OCI-LY7 (cell line): Measurements from ENCODE around the gene PLA2G4B. TPM values are rescaled to one million over a fixed set of nuclear protein-coding genes. Genes with fewer than 3 reads are reported as not detected.

Experiments used
- BruUV-seq: library from RNA; stranded (reverse); fragments of 400-500 nt; replicated peaks from 2 replicates; lab custom pipeline; 2021; lab: Mats Ljungman, UMichigan
- CTCF ChIA-PET: fragments of 300-600 bp; sonication (Branson Sonifier 250); formaldehyde crosslinking; loops from one replicate; lab custom pipeline; 2022; ENCODE audit warnings: antibody characterized with exemption; ENCODE audit not compliant: unreplicated experiment; lab: Charles Lee
- POLR2A ChIA-PET: fragments of 300-600 bp; sonication (Branson Sonifier 250); formaldehyde crosslinking; loops from one replicate; lab custom pipeline; 2022; ENCODE audit warnings: antibody characterized with exemption; lab: Charles Lee
- DNase-seq: peaks from one replicate; pipeline ENCODE4 v3.0.0-alpha.2; 2015; ENCODE audit warnings: low spot score
- H2AFZ ChIP-seq: fragments of 200-600 bp; sonication (generic), shearing (Covaris generic); 2 replicates; pipeline ENCODE4 v1.6.1; 2014; ENCODE audit warnings: mild to moderate bottlenecking, antibody characterized with exemption, low read length, moderate library complexity
- H3K27ac ChIP-seq: fragments of 200-600 bp; sonication (generic); 2 replicates; pipeline ENCODE4 v1.5.1; 2014; ENCODE audit warnings: mixed run types, low read depth, mild to moderate bottlenecking, moderate library complexity, low read length, inconsistent platforms; ENCODE audit not compliant: poor library complexity, severe bottlenecking
- H3K36me3 ChIP-seq: fragments of 200-600 bp; sonication (generic); 2 replicates; pipeline ENCODE4 v1.6.1; 2014; ENCODE audit warnings: mild to moderate bottlenecking, antibody characterized with exemption, low read length, moderate library complexity, mixed read lengths; ENCODE audit not compliant: insufficient read depth
- H3K4me1 ChIP-seq: fragments of 200-600 bp; sonication (generic); 2 replicates; pipeline ENCODE4 v1.5.1; 2014; ENCODE audit warnings: mild to moderate bottlenecking, low read length; ENCODE audit not compliant: insufficient read depth, poor library complexity, severe bottlenecking
- H3K4me2 ChIP-seq: fragments of 200-600 bp; sonication (generic); 2 replicates; pipeline ENCODE4 v1.6.1; 2014; ENCODE audit warnings: mild to moderate bottlenecking, low read length
- H3K4me3 ChIP-seq: fragments of 200-600 bp; sonication (generic); 2 replicates; pipeline ENCODE4 v1.5.1; 2014; ENCODE audit warnings: mild to moderate bottlenecking, low read depth, low read length; ENCODE audit not compliant: poor library complexity, severe bottlenecking
- H3K79me2 ChIP-seq: fragments of 200-600 bp; sonication (generic); 2 replicates; pipeline ENCODE4 v1.6.1; 2016; ENCODE audit warnings: low read depth, mild to moderate bottlenecking, low read length, moderate library complexity, mixed read lengths; ENCODE audit not compliant: insufficient read depth
- H3K9me2 ChIP-seq: fragments of 200-600 bp; sonication (generic); 2 replicates; pipeline ENCODE4 v1.6.1; 2016; ENCODE audit warnings: mild to moderate bottlenecking, low read length, mixed read lengths; ENCODE audit not compliant: insufficient read depth
- H3K9me3 ChIP-seq: fragments of 200-600 bp; sonication (generic); 2 replicates; pipeline ENCODE4 v1.6.1; 2014; ENCODE audit warnings: mild to moderate bottlenecking, mixed run types, low read length, mixed read lengths
- H4K20me1 ChIP-seq: fragments of 200-600 bp; sonication (generic); 2 replicates; pipeline ENCODE4 v1.6.1; 2014; ENCODE audit warnings: mild to moderate bottlenecking, antibody characterized with exemption, low read length, moderate library complexity, mixed read lengths; ENCODE audit not compliant: insufficient read depth
- EZH2phosphoT487 ChIP-seq: fragments of 200-600 bp; sonication (generic); IDR thresholded peaks from 2 replicates; pipeline ENCODE4 v1.6.1; 2018; ENCODE audit warnings: low read depth, borderline replicate concordance, mild to moderate bottlenecking, mixed run types, antibody characterized with exemption, low read length, moderate library complexity, mixed read lengths
- intact Hi-C: fragments of 100-400 bp; cut with micrococcal nuclease; formaldehyde crosslinking; loops from one replicate; pipeline ENCODE4 v1.10.0; 2022; ENCODE audit not compliant: unreplicated experiment
- total RNA-seq, 2 experiments: library from RNA; depleted of rRNA in 1 of 2; stranded (reverse); fragments of >200 nt in 1 of 2; shearing (Covaris generic) in 1 of 2; gene quantifications; 2 replicates each; pipeline ENCODE4 v1.2.3, GENCODE V29; 2014 to 2022
- TF ChIP-seq, protein P1 (sequence below): fragments of 200-600 bp; sonication (generic); conservative IDR thresholded peaks from 2 replicates; pipeline ENCODE4 v1.5.1; 2014; ENCODE audit warnings: mild to moderate bottlenecking, antibody characterized with exemption, low read length, moderate library complexity, mixed read lengths

Gene PLA2G4B
- total RNA-seq, 2 experiments from 2014 or later = 9.5 to 11.1 TPM

DNA sequence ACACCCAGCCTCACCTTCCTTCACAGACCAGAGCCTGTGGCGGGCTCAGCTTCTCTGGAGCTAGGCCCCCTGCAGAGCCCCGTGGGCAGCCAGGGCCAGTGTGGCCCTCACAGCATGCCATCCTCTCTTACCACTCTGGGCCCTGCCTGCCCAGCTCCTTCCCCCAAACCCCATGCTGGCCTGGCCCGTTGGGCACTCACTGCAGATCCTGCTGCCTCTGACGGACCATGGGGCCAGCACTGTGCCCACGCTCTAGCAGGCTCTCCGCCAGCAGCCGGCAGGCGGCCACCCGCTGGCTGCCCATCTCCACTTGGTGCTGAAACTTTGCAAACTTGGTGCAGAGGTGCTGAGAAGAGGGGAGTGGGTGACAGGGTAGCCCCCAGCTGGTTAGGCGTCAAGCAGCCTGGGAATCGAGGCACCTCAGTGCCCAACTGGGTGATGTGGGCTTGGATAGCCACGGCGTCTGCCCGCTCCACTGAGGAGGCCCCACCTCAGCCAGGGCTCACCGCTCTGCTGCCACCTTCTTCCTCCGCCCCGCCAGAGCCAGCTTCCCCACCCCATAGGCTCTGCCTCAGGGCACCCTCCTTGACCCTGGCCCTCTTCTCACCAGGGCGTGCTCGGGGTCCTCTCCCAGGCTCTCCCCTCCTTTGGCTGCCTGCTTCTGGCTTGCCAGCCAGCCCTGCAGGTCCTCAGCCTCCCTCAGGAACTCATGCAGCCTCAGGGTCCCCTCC is 32.7 kb downstream of the PLA2G4B start:
- H3K36me3 ChIP-seq = no peaks in the 10 kb centered on the region

DNA sequence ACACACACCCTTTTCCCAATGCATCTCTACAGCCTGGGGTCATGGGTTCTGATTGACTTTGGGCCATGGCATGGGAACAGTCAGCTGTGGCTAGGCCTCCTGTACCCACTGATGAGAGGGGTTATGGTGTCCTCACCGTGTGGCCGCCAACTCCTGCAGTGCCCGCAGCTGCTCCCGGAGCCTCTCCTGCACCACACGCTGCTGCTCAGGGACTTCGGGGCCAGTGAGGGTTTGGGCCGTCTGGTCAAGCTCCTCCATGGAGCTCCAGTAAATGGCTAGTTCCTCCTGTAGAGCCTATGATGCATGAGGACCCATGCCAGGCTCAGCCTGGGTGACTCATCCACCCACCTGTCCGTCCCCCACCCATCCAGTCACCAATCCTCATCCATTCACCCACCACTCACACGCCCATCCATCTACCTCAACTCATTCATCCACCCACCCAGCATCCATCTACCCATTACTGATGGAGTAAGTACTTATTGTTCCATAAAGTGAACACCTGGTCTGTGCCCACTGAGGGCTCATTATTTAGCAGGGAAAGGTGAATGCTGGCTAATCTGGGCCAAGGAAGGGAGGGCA is 33.6 kb downstream of the PLA2G4B start:
- intact Hi-C loops = no loop called here
- POLR2A ChIA-PET = interaction anchor here (0.6 kb wide), 1 partner anchor 158 kb away, joined by 3 read pairs; no protein-coding TSS in a partner anchor
- BruUV-seq = no TSS peak
- Histone ChIP-seq H3K79me2 (no peaks in the 10 kb centered on the region), H3K27ac (no peak overlapping the region), H3K36me3 (no peaks in the 10 kb centered on the region), H2AFZ (no peak overlapping the region), H3K9me2 (no peaks in the 10 kb centered on the region), H3K4me2 (no peak overlapping the region), H3K9me3 (no peaks in the 10 kb centered on the region), H3K4me1 (no peaks in the 10 kb centered on the region), H4K20me1 (no peaks in the 10 kb centered on the region), H3K4me3 (no peak overlapping the region)
- no peak for DNase-seq
- TF ChIP-seq EZH2phosphoT487 = no peak
- TF ChIP-seq, protein P1, sequence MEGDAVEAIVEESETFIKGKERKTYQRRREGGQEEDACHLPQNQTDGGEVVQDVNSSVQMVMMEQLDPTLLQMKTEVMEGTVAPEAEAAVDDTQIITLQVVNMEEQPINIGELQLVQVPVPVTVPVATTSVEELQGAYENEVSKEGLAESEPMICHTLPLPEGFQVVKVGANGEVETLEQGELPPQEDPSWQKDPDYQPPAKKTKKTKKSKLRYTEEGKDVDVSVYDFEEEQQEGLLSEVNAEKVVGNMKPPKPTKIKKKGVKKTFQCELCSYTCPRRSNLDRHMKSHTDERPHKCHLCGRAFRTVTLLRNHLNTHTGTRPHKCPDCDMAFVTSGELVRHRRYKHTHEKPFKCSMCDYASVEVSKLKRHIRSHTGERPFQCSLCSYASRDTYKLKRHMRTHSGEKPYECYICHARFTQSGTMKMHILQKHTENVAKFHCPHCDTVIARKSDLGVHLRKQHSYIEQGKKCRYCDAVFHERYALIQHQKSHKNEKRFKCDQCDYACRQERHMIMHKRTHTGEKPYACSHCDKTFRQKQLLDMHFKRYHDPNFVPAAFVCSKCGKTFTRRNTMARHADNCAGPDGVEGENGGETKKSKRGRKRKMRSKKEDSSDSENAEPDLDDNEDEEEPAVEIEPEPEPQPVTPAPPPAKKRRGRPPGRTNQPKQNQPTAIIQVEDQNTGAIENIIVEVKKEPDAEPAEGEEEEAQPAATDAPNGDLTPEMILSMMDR = no peak
- CTCF ChIA-PET = interaction anchor here (0.6 kb wide), 1 partner anchor 109 kb away, joined by 3 read pairs; no protein-coding TSS in a partner anchor

More for the DNA sequence above, 32.7 kb downstream of the PLA2G4B start:
- Histone ChIP-seq H3K9me3 (no peaks in the 10 kb centered on the region), H3K4me1 (no peaks in the 10 kb centered on the region), H2AFZ (no peak overlapping the region), H4K20me1 (no peaks in the 10 kb centered on the region), H3K9me2 (no peaks in the 10 kb centered on the region), H3K79me2 (no peaks in the 10 kb centered on the region), H3K4me3 (no peak overlapping the region), H3K27ac (no peak overlapping the region), H3K4me2 (no peak overlapping the region)
- POLR2A ChIA-PET = no interaction called here
- BruUV-seq = no TSS peak
- TF ChIP-seq, protein P1 = no peak
- no peak for TF ChIP-seq EZH2phosphoT487
- intact Hi-C loops = no loop called here
- DNase-seq = no peak
- CTCF ChIA-PET = no interaction called here

DNA sequence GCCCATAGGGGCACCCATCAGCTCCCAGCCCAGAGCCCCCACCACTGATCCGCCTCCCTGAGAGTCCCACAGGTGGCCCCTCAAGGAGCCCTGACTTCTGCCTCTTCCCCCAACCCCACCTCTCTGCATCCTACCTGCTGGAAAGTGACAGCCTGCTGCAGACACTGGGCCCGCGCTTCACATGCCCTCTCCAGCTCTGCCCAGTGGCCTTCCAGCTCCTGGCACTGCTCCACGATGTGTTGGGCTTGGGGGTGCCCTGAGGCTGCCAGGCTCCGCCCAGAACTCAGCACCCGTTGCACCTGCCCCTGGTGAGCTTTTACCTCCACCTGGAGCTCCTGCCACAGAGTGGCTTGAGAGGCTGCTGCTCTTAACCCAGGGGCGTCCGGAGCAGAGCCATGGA is 35.1 kb downstream of the PLA2G4B start:
- Histone ChIP-seq H2AFZ (no peak overlapping the region), H3K36me3 (no peaks in the 10 kb centered on the region), H3K4me2 (no peak overlapping the region), H4K20me1 (no peaks in the 10 kb centered on the region), H3K4me3 (no peak overlapping the region), H3K9me2 (no peaks in the 10 kb centered on the region), H3K27ac (no peak overlapping the region), H3K79me2 (no peaks in the 10 kb centered on the region), H3K9me3 (no peaks in the 10 kb centered on the region), H3K4me1 (no peaks in the 10 kb centered on the region)
- POLR2A ChIA-PET = no interaction called here
- no peak for DNase-seq
- no peak for TF ChIP-seq EZH2phosphoT487
- TF ChIP-seq, protein P1 = no peak
- CTCF ChIA-PET = no interaction called here
- intact Hi-C loops = no loop called here
- BruUV-seq = no TSS peak
